ENCODE data around the gene SPNS1.
"Not testable (repeated sequence)": the region's sequence is repeated elsewhere in the genome, so short reads cannot be mapped to it uniquely, and the experiment has no call there.

The SPNS1 gene, protein sequence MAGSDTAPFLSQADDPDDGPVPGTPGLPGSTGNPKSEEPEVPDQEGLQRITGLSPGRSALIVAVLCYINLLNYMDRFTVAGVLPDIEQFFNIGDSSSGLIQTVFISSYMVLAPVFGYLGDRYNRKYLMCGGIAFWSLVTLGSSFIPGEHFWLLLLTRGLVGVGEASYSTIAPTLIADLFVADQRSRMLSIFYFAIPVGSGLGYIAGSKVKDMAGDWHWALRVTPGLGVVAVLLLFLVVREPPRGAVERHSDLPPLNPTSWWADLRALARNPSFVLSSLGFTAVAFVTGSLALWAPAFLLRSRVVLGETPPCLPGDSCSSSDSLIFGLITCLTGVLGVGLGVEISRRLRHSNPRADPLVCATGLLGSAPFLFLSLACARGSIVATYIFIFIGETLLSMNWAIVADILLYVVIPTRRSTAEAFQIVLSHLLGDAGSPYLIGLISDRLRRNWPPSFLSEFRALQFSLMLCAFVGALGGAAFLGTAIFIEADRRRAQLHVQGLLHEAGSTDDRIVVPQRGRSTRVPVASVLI

DNA sequence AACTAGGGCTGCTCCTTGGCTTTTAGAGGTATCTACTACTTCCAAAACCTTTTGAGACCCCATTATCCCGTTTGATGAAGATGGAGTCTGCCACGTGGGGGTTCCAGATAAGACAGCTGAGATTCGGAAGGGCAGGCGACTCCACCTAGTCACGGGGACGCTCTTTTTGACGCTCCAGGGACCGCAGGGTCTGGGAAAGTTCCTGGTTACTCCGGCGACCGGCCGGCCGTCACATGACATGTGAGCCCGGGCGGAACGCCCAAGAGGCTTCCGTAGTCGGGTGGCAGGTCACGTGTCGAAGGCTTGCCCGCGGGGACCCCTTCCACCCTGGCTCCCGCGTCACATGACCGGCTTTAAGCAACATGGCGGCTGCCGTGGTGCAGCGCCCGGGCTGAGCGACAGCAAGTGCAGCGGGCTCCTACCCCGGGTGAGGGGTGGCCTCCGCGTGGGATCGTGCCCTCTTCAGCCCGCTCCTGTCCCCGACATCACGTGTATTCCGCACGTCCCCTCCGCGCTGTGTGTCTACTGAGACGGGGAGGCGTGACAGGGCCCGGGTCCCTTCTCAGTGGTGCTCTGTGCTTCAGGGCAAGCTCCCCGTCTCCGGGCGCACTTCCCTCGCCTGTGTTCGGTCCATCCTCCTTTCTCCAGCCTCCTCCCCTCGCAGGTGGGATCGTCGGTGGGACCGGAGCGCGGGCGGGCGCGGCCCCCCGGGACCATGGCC, at the start of gene SPNS1:
Gene SPNS1, plus strand, starts transcription at position 342 of the 721 bp plus-strand sequence. Its CDS starts 374 bp downstream, at position 716.
- DNase-seq (ENCODE audit: low read depth), result peak; percentile 87

DNA sequence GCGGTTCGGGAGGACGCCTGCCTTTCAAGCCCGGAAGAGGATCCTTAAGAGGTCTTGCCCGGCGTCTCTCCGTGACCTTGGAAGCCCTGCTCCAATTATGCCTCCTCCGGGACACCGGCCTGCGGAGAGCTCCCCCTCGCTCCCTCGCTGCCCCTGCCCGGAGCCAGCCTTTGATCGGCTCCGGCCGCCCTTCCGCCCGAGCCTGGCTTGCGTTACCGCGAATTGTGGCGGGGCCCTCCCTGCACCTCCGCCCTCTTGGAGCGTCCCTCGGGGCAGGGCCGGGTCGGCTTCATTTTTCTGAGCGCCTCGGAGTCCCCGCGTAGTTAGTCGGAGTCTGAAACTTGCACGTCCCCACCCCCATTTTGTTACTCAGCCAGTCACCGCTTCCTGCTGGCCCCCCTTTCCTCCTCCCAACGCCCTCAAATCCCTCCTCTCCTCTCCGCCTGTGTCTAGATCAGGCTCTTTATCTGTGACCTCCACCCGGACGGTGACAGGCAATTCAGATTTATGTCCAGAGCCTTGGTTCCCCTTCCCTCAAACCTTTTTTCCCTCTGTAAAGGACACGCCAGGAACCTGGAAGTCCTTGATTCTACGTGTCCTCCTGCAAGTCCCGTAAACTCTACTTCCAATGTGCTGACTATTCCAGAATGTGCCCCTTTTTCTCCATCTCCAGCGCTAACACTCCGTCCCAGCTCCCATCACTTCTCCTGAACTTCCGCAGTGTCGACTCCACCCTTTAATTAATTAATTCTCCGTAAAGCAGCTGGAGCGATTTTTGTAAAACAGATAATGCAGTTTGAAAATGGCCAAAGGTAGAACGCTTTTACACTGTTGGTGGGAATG, 49.0 kb upstream of the SPNS1 start:
- DNase-seq (ENCODE audit: low read depth), result peak; percentile 74

DNA sequence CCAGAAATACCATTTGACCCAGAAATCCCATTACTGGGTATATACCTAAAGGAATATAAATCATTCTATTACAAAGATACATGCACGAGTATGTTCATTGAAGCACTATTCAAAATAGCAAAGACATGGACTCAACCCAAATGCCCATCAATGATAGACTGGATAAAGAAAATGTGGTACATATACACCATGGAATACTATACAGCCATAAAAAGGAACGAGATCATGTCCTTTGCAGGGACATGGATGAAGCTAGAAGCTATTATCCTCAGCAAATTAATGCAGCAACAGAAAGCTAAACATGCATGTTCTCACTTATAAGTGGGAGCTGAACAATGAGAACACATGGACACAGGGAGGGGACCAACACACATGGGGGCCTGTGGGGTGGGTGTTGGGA, 48.3 kb upstream of the SPNS1 start:
- not testable (repeated sequence) for DNase-seq (ENCODE audit: low read depth)

DNA sequence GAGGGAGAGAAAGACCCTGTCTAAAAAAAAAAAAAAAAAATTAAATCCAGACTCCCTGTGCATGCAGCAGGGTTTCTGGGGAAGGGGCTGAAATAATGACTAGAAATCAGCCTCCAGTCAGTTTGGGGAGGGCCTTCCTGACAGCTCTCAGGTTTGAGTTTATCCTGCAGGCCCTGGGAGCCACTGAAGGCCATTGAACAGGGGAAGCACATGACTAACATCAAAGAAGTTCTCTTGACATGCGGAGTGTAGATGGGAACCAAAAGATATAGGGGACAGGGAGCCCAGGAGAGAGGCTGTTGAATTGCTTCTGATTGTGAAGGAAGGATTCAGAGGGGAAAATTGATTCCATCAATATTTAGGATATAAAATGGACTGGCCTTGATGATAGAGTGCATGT, 46.8 kb upstream of the SPNS1 start:
- DNase-seq (ENCODE audit: low read depth), result no peak

DNA sequence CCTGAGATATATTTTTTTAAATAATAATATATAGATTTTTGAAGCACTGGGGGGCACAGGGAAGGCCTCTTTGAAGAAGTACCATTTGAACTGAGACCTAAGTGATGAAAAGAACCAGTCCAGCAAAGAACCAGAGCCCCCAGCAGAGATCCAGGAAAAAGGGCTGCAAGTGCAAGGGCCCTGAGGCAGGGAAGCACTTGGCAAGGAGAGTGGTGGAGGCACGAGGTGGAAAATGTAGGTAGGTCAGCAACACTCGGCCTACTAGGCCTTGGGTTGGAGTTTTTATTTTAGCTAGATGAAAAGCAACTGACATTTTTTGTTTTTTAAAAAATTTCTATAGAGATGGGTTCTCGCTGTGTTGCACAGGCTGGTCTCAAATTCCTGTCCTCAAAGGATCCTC, 44.4 kb upstream of the SPNS1 start:
- no peak for DNase-seq (ENCODE audit: low read depth)

DNA sequence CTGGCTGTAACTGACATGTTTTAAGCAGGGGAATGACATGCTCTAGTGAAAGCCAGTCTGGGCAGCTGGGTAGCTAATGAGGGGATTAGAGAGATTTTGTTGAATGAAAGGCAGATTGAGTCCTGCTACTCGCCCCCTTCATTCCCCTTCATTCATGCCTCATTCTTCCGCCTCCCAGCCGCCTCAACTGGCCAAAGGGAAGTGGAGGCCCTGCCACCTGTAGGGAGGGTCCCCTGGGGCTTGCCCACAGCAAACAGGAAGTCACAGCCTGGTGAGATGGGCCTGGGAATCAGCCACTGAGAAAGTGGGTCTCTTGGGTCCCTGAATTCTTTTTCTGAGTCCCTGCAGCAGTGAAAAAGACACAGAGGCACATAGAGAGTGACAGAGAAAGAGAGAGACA, 43.9 kb upstream of the SPNS1 start:
- DNase-seq (ENCODE audit: low read depth), result no peak

DNA sequence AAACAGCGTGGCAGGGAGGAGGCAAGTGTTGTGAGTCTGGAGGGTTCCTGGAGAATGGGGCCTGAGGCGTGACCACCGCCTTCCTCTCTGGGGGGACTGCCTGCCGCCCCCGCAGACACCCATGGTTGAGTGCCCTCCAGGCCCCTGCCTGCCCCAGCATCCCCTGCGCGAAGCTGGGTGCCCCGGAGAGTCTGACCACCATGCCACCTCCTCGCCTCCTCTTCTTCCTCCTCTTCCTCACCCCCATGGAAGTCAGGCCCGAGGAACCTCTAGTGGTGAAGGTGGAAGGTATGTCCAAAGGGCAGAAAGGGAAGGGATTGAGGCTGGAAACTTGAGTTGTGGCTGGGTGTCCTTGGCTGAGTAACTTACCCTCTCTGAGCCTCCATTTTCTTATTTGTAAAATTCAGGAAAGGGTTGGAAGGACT, 42.8 kb upstream of the SPNS1 start, which contains the start of gene CD19:
Gene CD19, plus strand, starts transcription at position 171 of the 425 bp plus-strand sequence. Its CDS starts 30 bp downstream, at position 201.
- DNase-seq (ENCODE audit: low read depth), result no peak

DNA sequence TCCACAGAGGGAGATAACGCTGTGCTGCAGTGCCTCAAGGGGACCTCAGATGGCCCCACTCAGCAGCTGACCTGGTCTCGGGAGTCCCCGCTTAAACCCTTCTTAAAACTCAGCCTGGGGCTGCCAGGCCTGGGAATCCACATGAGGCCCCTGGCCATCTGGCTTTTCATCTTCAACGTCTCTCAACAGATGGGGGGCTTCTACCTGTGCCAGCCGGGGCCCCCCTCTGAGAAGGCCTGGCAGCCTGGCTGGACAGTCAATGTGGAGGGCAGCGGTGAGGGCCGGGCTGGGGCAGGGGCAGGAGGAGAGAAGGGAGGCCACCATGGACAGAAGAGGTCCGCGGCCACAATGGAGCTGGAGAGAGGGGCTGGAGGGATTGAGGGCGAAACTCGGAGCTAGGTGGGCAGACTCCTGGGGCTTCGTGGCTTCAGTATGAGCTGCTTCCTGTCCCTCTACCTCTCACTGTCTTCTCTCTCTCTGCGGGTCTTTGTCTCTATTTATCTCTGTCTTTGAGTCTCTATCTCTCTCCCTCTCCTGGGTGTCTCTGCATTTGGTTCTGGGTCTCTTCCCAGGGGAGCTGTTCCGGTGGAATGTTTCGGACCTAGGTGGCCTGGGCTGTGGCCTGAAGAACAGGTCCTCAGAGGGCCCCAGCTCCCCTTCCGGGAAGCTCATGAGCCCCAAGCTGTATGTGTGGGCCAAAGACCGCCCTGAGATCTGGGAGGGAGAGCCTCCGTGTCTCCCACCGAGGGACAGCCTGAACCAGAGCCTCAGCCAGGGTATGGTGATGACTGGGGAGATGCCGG, 42.0 kb upstream of the SPNS1 start:
- no peak for DNase-seq (ENCODE audit: low read depth)

DNA sequence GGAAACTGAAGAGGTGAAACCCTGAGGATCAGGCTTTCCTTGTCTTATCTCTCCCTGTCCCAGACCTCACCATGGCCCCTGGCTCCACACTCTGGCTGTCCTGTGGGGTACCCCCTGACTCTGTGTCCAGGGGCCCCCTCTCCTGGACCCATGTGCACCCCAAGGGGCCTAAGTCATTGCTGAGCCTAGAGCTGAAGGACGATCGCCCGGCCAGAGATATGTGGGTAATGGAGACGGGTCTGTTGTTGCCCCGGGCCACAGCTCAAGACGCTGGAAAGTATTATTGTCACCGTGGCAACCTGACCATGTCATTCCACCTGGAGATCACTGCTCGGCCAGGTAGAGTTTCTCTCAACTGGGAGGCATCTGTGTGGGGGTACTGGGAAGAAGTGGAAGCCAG, 41.4 kb upstream of the SPNS1 start:
- no peak for DNase-seq (ENCODE audit: low read depth)

DNA sequence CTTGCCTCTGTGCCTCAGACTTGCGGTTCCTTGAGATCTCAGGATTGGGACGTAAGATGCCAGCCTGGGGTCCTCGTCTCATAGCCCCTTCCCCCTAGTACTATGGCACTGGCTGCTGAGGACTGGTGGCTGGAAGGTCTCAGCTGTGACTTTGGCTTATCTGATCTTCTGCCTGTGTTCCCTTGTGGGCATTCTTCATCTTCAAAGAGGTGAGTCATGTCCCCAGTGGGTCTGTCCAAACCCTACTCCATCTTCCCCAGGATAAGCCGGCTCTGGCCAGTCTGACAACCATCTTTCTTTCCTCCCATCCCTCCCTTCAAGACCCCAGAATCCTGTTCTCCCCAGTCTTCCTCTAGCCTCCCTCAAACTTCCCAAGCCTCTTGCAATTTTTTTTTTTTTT, 39.2 kb upstream of the SPNS1 start:
- no peak for DNase-seq (ENCODE audit: low read depth)

DNA sequence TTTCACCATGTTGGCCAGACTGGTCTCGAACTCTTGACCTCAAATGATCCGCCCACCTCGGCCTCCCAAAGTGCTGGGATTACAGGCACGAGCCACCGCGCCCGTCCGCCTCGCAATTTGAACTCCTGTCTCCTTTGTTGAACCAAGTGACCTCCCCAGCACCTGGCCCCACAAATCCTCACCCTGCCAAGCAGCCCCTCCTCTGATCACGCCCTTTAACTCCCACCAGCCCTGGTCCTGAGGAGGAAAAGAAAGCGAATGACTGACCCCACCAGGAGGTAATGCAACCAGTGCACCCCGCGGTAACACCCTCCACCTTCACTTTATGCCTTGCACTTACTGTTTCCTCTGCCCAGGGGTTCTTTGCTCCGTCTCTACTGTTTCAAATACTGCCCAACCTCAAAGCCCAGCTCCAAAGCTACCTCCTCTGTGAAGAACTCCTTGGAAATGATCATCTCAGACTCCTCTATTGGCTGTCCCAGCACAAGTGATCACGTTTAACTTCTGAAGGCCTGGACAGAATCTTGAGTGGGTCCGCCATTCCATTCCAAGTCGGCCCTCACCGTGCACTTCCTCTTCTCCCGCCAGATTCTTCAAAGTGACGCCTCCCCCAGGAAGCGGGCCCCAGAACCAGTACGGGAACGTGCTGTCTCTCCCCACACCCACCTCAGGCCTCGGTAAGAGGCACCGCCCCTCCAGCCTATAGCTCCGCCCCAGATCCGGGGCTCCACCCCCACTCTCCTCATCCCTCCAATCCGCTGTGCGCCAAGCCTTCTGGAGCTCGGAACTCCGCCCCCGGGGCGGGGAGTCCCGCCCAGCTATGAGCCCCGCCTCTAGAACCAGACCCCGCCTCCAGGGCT, 38.4 kb upstream of the SPNS1 start:
- peak; percentile 66 for DNase-seq (ENCODE audit: low read depth)

DNA sequence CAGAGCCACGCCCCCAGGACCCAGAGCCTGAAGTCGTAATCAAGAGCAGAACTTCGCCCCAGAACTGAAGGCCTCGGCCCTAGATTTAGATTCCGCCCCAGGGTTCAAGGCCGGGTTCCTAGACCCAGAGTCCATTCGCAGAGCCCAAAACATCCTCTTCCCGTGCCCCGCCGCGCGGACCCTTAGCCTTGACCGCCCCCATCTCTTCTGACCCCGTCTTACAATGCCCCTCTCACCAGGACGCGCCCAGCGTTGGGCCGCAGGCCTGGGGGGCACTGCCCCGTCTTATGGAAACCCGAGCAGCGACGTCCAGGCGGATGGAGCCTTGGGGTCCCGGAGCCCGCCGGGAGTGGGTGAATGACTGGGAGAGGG, 37.8 kb upstream of the SPNS1 start:
- DNase-seq (ENCODE audit: low read depth), result no peak

DNA sequence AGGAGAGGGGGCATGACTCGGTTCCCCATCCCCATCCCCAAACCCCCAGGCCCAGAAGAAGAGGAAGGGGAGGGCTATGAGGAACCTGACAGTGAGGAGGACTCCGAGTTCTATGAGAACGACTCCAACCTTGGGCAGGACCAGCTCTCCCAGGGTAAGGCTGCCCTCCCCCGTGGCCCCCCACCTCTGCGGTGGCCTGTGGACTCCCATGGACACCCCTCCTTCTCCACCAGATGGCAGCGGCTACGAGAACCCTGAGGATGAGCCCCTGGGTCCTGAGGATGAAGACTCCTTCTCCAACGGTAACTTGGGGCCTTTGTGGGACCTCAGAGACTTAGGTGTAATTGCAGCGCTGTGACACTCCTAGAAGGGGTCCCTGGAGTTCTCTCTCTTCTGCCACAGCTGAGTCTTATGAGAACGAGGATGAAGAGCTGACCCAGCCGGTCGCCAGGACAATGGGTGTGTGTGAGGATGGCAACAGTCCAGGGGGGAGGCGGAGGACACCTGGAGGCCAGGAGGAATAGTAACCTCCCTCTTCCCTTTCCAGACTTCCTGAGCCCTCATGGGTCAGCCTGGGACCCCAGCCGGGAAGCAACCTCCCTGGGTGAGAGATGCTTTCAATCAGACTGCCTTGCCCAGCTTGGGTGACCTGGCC, 37.2 kb upstream of the SPNS1 start:
- no peak for DNase-seq (ENCODE audit: low read depth)

DNA sequence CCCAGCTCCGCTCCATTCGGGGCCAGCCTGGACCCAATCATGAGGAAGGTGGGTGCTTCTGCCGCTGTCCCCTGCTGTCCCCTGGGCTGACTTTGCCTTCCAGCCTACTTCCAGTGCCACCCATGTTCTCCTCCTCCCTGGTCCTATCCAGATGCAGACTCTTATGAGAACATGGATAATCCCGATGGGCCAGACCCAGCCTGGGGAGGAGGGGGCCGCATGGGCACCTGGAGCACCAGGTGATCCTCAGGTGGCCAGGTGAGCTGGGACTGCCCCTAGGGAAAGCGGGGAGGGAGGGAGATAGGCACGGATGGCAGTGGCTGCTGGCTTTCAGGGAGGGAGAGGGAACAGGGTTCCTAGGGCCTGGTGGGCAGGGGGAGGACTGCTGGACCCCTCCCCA, 35.9 kb upstream of the SPNS1 start:
- no peak for DNase-seq (ENCODE audit: low read depth)

DNA sequence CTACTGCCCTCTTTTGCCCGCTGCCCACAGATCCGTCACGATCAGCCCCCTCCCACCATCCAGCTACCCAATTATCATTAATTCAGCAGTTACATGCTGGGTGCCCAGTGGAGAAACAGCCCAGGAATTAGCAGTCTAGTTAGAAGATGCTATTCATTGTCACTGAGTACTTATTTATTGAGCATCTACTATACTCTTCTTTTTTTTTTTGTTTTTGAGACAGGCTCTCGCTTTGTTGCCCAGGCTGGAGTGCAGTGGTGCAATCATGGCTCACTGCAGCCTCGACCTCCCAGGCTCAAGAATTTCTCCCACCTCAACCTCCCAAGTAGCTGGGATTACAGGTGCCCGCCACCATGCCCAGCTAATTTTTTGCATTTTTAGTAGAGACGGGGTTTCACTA, 34.8 kb upstream of the SPNS1 start:
- not testable (repeated sequence) for DNase-seq (ENCODE audit: low read depth)

DNA sequence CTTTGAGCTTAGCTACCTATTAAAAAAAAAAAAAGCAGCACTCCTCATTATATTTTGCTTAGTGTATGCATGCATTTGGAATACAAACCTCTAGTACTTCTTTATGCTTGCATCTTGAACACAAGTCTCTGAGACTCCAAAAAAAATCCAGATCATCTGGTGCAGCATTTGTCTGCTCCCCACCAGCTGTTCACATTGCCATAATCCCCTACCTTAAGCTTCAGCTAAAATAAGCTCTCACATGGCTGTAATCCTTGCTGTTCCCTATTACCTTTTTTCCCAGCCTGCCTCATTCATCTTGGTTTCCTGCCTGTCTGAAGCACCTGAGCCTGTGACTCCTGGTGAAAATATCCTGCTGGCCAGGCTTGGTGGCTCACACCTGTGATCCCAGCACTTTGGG, 31.3 kb upstream of the SPNS1 start:
- no peak for DNase-seq (ENCODE audit: low read depth)

DNA sequence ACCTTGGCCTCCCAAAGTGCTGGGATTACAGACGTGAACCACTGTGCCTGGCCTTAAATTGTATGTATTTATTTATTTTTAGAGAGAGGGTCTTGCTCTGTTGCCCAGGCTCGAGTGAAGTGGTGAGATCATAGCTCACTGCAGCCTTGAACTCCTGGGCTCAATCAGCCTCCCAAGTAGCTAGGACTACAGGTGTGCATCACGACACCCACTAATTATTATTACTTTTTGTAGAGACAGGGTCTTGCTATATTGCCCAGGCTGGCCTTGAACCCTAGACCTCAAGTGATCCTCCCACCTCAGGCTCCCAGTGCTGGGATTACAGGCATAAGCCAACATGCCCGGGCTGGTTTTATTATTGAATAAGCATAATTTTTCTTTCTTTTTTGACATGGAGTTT, 27.9 kb upstream of the SPNS1 start:
- DNase-seq (ENCODE audit: low read depth), result no peak

DNA sequence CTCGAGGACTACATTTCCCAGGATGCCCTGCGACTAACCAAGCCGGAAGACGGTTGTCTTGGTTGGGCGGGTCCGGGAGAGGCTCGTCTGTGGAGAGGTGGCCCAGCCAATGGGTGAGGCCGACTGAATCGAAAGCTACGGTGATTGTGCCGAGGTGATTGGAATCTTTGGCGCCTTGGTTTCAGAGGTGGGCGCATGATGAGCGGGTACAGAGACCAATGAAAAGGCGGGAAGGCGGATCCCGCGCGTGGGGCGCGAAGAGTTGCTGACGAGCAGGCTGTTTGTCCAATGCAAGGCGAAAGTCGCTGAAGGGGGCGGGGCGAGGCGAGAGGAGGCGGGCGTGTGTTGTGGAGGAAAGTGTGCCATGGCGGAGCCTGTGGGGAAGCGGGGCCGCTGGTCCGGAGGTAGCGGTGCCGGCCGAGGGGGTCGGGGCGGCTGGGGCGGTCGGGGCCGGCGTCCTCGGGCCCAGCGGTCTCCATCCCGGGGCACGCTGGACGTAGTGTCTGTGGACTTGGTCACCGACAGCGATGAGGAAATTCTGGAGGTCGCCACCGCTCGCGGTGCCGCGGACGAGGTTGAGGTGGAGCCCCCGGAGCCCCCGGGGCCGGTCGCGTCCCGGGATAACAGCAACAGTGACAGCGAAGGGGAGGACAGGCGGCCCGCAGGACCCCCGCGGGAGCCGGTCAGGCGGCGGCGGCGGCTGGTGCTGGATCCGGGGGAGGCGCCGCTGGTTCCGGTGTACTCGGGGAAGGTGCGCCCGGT, 23.7 kb upstream of the SPNS1 start, which contains the start of gene NFATC2IP:
Gene NFATC2IP, plus strand, starts transcription at position 290 of the 762 bp plus-strand sequence. Its CDS starts 75 bp downstream, at position 365.
- peak; percentile 99 for DNase-seq (ENCODE audit: low read depth)

DNA sequence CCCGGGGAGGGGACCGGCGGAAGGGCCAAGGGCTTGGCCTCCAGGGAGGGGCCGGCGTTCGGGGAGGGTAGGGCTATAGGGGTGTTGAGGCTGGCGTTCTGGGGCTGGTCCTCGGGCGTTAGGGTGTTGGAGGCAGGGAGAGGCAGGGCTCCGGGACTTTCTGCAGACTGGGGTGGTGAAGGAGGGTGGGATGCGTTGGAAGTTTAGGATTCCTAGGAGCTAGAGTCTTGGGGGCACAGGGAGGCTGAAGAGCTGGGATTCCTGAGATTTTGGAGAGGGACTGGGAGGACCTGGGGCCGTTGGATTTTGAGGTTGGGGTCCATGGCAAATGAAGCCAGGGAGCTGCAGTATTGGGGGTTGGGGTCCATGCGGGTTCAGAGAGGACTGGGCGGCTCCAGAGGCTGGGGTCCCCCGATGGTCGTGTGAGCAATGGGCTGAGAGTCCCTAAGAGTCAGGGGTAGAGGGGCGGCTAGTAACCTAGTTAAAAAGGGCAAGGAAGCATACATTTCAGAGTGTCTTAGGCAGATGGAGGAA, 23.1 kb upstream of the SPNS1 start:
- DNase-seq (ENCODE audit: low read depth), result peak; percentile 9

Data from activated gamma-delta T cell treated with anti-CD3 and anti-CD28 coated beads, Interleukin-2, amount 50 U/mL, for 16 hours (primary cell).